KOPT-K1 (cell line): Measurements from ENCODE around the gene DNAH1.

Experiments
- H3K27ac ChIP-seq: fragments of 200-600 bp; sonication (generic); 2 replicates; pipeline ENCODE4 v1.5.1; 2016; ENCODE audit warnings: antibody characterized with exemption, mild to moderate bottlenecking, low read depth, low read length; ENCODE audit not compliant: poor library complexity, severe bottlenecking
- H3K36me3 ChIP-seq: fragments of 200-600 bp; sonication (generic); 2 replicates; pipeline ENCODE4 v1.5.1; 2017; ENCODE audit warnings: antibody characterized with exemption, mild to moderate bottlenecking, low read length, moderate library complexity; ENCODE audit not compliant: insufficient read depth
- H3K9me3 ChIP-seq: fragments of 200-600 bp; sonication (generic); 2 replicates; pipeline ENCODE4 v1.5.1; 2017; ENCODE audit warnings: antibody characterized with exemption, low read length, mild to moderate bottlenecking; ENCODE audit not compliant: insufficient read depth, poor library complexity, severe bottlenecking

DNAH1 gene

DNA sequence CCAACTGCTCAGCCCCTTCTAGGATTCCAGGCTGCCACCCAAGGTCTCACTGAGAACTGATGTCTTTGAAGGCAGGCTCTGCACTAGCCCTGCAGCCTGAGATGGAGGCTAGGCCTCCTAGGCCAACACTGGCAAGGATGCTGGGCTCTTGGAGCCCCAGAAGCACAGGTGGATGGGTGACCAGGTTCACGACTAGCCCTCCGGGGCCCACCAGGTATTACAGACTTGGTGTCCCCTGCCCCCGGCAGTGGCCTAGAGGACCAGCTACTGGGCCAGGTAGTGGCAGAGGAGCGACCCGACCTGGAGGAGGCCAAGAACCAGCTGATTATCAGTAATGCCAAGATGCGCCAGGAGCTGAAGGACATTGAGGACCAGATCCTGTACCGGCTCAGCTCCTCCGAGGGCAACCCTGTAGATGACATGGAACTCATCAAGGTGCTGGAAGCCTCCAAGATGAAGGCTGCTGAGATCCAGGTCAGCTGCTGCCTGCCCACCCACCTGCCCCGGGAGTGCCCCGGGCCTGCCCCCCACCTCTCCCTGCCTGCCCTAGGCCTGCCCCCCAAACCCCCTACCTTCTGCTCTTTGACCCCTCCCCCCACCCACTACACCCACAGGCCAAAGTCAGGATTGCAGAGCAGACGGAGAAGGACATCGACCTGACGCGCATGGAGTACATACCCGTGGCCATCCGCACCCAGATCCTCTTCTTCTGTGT lies 76.3 kb downstream of the DNAH1 start:
- H3K9me3 ChIP-seq: no peaks in the 10 kb centered on the region
- H3K36me3 ChIP-seq: peaks cover 4% of the 10 kb centered on the region; the same call in 1 of the 2 replicates
- no peak overlapping the region for H3K27ac ChIP-seq

DNA sequence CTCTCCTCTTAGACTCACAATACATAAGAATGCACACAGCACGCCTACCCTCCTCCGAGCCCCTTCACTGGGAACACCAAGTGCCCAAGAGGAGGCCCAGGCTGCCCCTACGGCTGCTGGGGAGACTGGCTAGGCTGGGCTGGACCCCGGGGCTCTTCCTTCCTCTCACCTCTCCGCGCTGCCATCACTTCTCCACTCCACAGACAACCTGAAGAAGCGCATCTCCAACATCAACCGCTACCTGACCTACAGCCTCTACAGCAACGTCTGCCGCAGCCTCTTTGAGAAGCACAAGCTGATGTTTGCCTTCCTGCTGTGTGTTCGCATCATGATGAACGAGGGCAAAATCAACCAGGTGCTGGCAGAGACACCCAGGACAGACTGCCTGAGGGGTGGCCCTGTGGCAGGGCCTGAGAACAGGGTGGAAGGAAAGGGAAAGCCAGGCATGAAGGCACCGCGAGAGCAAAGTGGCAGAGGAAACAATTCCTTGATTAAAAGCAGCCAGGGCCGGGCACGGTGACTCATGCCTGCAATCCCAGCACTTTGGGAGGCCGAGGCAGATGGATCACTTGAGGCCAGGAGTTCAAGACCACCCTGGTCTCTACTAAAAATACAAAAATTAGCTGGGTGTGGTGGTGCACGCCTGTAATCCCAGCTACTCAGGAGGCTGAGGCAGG lies 77.2 kb downstream of the DNAH1 start:
- no peaks in the 10 kb centered on the region for H3K9me3 ChIP-seq
- peaks cover 4% of the 10 kb centered on the region; the same call in 1 of the 2 replicates for H3K36me3 ChIP-seq
- H3K27ac ChIP-seq: no peak overlapping the region

DNA sequence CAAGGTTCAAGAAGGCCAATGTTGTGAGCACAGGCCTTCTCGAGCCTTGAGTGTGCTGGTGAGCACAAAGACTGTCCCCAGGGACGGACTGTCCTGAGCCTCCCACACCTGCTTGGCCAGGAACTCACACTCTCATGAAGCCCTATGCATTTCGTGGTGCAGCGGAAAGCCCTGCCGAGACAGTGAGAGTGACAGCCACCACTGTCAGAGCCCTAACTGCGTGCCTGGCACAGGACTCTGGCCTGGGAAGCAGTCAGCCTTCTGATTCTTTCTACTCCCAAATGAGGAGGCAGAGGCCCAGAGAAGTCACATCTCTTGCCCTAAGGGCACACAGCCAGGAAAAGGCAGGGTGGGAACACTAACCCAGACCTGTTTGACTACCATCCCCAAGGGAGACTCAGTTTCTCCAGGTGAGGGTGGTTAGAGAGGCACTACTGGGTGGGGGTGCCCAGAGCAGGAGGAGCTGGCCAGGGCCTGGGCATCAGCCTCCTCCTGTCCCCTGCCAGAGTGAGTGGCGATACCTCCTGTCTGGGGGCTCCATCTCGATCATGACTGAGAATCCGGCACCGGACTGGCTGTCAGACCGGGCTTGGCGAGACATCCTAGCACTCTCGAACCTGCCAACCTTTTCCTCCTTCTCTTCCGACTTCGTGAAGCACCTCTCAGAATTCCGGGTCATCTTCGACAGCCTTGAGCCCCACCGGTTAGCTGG lies 78.0 kb downstream of the DNAH1 start:
- no peaks in the 10 kb centered on the region for H3K9me3 ChIP-seq
- H3K36me3 ChIP-seq: peaks cover 11% of the 10 kb centered on the region; the same call in 1 of the 2 replicates
- no peak overlapping the region for H3K27ac ChIP-seq

DNA sequence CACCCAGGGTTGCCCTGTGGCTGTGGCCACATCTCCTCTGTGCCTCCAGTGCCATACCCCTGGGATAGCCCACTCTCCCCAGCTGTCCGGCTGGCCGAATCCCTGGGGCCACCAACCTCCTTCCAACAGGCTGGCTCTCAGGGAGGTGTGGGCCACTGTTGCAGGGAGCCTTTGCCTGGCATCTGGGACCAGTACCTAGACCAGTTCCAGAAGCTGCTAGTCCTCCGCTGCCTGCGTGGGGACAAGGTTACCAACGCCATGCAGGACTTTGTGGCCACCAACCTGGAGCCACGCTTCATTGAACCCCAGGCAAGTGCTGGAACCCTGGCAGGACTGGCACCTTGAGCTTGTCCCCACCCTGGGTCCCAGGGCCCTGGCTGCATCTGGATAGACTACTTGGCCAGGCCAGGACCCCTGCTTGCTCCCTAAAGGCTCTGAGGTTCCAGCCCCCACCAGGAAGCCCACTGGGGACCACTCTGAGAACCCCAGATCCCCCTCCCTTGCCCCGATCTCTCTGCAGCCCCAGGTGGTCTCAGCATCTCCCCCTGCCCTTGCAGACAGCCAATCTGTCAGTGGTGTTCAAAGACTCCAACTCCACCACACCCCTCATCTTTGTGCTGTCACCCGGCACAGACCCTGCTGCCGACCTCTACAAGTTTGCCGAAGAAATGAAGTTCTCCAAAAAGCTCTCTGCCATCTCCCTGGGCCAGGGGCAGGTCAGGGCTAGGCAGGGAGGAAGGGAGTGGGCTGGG lies 78.8 kb downstream of the DNAH1 start:
- Histone ChIP-seq H3K36me3 (peaks cover 19% of the 10 kb centered on the region; the same call in 1 of the 2 replicates), H3K9me3 (no peaks in the 10 kb centered on the region), H3K27ac (no peak overlapping the region)

DNA sequence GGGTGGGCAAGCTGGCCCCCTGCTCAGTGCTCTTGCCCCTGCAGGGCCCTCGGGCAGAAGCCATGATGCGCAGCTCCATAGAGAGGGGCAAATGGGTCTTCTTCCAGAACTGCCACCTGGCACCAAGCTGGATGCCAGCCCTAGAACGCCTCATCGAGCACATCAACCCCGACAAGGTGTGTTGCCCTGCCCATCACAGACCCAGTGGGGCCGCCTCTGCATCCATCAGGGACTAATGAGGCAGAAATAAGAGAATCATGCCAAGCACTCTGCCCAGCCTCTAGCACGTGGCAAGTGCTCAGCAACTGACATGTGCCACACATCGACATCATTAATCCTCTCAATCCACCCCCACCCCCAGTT lies 79.4 kb downstream of the DNAH1 start:
- no peak overlapping the region for H3K27ac ChIP-seq
- H3K36me3 ChIP-seq: peaks cover 25% of the 10 kb centered on the region; the same call in 1 of the 2 replicates
- H3K9me3 ChIP-seq: no peaks in the 10 kb centered on the region

DNA sequence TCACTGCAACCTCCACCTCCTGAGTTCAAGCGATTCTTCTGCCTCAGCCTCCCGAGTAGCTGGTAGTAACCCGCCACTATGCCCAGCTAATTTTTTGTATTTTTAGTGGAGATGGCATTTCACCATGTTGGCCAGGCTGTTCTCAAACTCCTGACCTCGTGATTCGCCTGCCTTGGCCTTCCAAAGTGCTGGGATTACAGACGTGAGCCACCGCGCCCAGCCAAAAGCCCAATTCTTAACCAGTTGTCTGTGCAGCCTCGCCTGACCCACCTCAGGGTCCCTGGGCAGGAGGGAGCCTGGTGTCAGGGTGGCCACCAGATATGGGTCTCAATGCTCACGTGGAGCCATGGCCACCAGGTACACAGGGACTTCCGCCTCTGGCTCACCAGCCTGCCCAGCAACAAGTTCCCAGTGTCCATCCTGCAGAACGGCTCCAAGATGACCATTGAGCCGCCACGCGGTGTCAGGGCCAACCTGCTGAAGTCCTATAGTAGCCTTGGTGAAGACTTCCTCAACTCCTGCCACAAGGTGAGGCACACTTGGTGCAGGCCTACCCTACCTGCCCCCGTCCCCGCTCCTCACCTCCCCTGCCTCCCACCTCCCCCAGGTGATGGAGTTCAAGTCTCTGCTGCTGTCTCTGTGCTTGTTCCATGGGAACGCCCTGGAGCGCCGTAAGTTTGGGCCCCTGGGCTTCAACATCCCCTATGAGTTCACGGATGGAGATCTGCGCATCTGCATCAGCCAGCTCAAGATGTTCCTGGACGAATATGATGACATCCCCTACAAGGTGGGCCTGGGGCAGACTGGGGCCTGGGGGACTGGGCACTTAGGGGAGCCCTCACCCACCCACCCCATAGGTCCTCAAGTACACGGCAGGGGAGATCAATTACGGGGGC lies 80.1 kb downstream of the DNAH1 start:
- Histone ChIP-seq H3K9me3 (no peaks in the 10 kb centered on the region), H3K27ac (no peak overlapping the region), H3K36me3 (peaks cover 32% of the 10 kb centered on the region)

DNA sequence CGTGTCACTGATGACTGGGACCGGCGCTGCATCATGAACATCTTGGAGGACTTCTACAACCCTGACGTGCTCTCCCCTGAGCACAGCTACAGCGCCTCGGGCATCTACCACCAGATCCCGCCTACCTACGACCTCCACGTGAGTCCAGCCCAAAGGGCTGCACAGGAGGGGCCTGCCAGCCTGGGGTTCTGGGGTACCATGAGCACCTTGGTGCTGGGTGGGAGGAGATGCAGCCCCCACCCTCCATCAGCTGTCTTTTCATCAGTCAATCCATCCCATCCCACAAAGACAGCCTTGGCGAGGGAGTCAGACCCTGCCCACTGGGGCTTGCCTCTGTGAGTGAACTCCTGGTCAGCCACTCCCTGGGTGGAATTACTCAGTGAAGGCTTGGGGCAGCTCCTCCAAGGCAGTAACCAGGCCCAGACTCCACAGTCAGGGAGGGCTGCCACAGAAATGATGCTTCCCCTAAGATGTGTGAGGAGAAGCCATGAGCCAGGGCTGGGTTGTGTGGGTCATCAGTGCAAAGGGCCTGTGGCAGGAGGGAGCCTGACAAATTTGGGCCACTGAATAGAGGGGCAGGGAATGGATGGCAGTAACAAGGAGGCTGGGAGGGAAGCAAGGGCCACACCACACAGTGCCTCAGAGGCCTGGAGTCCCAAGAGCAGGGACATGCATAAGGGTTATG lies 80.9 kb downstream of the DNAH1 start:
- no peak overlapping the region for H3K27ac ChIP-seq
- no peaks in the 10 kb centered on the region for H3K9me3 ChIP-seq
- peaks cover 40% of the 10 kb centered on the region for H3K36me3 ChIP-seq

DNA sequence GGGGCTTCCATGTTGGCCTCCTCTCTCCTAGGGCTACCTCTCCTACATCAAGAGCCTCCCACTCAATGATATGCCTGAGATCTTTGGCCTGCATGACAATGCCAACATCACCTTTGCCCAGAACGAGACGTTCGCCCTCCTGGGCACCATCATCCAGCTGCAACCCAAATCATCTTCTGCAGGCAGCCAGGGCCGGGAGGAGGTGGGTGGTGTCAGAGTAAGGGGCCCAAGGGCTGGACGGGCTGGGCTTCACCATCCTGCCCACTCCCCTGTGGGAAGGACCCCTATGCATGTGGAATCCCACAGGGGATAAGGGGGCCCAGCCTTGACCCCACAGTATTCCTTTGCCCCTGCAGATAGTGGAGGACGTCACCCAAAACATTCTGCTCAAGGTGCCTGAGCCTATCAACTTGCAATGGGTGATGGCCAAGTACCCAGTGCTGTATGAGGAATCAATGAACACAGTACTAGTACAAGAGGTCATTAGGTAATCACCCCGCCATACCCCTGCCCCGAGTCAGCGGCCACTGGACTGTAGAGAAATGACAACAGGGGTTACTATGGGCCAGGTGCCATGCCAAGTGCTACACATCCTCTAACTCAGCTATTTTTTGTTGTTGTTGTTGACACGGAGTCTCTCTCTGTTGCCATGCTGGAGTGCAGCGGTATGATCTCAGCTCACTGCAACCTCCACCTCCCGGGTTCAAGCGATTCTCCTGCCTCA lies 81.7 kb downstream of the DNAH1 start:
- H3K9me3 ChIP-seq: no peaks in the 10 kb centered on the region
- peaks cover 46% of the 10 kb centered on the region for H3K36me3 ChIP-seq
- H3K27ac ChIP-seq: no peak overlapping the region

DNA sequence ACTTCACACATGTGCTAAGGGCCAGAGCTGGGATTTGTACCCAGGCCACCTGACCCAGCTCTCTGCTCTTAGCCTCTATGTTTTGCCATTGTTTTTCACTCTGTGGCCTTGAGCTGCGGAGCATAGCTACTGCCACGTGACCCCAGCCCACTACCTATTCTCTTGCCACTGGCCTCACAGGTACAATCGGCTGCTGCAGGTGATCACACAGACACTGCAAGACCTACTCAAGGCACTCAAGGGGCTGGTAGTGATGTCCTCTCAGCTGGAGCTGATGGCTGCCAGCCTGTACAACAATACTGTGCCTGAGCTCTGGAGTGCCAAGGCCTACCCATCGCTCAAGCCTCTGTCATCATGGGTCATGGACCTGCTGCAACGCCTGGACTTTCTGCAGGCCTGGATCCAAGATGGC lies 82.6 kb downstream of the DNAH1 start:
- Histone ChIP-seq H3K27ac (no peak overlapping the region), H3K9me3 (no peaks in the 10 kb centered on the region), H3K36me3 (peaks cover 52% of the 10 kb centered on the region)

DNA sequence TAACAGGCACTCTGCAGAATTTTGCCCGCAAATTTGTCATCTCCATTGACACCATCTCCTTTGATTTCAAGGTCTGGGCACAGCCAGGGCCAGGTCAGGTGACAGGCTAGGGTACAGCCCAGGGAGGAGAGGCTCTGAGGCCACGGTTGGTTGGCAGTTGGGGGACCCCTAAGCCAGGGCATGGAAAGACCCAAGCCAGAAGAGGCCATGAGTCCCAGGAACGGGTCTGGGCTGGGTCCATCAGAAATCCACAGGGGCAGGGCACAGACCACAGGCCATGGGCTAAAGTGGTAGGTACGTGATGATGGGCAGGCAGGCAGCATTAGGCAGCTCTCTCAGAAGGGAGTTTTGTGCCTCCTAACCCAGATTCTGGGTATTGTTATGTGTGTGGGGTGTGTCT lies 83.0 kb downstream of the DNAH1 start:
- peaks cover 57% of the 10 kb centered on the region for H3K36me3 ChIP-seq
- H3K27ac ChIP-seq: no peak overlapping the region
- H3K9me3 ChIP-seq: no peaks in the 10 kb centered on the region

DNA sequence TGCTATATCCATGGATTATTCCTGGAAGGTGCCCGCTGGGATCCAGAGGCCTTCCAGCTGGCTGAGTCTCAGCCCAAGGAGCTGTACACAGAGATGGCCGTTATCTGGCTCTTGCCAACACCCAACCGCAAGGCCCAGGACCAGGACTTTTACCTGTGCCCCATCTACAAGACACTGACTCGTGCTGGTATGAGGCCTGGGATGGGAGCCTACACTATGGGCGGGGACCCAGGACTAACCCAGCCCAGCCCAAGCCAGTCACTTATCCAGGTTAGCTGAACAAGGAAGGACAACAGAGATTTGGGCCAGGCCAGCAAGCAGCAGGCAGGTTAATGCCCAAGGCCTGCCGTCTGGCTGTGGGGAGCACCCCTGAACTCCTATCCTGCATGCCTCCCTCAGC lies 83.5 kb downstream of the DNAH1 start:
- H3K36me3 ChIP-seq: peaks cover 62% of the 10 kb centered on the region
- no peak overlapping the region for H3K27ac ChIP-seq
- H3K9me3 ChIP-seq: no peaks in the 10 kb centered on the region

DNA sequence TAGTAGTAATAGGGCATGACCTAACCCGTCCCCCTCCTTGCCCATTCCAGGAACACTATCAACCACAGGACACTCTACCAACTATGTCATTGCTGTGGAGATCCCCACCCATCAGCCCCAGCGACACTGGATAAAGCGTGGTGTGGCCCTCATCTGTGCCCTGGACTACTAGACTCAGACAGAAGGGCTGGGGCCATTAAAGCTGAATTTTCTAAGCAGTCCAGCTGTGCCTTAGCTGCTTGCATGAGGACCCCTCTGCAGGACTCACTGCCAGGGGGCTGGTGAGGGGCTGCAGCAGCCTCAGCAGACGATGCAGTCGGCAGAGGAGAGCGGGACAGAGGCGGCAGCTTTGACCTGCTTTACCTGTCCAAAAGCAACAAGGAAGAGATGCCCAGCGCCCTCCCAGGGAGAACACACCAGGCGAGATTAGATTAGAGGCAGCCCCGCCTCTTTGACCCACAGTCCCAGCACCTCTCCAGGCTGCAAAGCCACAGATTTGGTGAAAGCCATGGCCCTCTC lies 84.2 kb downstream of the DNAH1 start:
- Histone ChIP-seq H3K36me3 (peaks cover 69% of the 10 kb centered on the region), H3K9me3 (no peaks in the 10 kb centered on the region), H3K27ac (no peak overlapping the region)

DNA sequence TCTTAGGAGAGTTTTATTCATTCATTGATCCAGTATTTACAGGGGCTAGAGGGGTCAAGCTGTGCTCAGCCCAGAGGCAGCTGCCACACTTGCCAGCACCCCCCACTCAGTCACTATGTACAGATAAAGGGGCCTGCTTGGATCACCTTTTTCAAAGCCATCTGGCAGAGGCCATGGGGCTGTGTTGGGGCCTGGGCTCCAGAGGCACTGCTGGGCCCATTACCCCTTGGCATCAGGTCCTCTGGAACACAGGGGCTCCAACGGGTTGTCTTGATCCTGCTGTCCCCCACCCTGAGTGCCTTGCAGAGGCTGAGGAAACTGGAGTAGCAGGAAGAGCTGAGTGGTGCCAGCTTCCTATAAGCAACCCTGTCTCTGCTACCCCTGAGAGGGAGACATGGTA lies 84.9 kb downstream of the DNAH1 start:
- peaks cover 76% of the 10 kb centered on the region for H3K36me3 ChIP-seq
- H3K27ac ChIP-seq: no peak overlapping the region
- no peaks in the 10 kb centered on the region for H3K9me3 ChIP-seq
